ENCODE results near the gene CHN2.

CHN2 gene

DNA sequence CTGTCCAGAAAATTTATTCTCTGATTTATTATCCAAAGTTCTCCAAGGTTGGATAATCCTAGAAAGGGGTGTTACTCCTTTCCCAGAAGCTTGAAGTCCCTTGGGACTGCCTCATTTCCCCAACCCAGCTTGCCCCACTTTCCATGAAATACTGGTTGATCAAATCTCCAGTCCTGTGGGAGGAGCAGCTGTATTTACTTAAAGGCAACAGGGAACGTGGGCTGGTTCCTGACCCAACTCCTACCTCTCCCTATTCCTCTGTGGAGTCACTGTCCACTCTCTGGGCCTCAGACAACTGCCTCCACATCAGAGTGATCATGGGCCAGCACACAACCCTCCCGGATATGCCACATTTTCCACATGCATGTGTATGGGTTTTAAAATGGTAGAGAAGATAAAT lies 202.8 kb downstream of the CHN2 start:
- no peaks in the 10 kb centered on the region for H3K36me3 ChIP-seq (ENCODE audit: control insufficient read depth, insufficient read depth, low read length)
- no peaks in the 10 kb centered on the region for H3K27me3 ChIP-seq (ENCODE audit: control insufficient read depth, insufficient read depth, low read length)
- no peaks in the 10 kb centered on the region for H3K9me3 ChIP-seq (ENCODE audit: control insufficient read depth, insufficient read depth, low read length)
- H3K4me3 ChIP-seq (ENCODE audit: low read depth, low read length): no peak overlapping the region
- no peaks in the 10 kb centered on the region for H3K4me1 ChIP-seq (ENCODE audit: control insufficient read depth, insufficient read depth, low read length)
- no peak overlapping the region for H3K9ac ChIP-seq (ENCODE audit: low read depth, low read length)

DNA sequence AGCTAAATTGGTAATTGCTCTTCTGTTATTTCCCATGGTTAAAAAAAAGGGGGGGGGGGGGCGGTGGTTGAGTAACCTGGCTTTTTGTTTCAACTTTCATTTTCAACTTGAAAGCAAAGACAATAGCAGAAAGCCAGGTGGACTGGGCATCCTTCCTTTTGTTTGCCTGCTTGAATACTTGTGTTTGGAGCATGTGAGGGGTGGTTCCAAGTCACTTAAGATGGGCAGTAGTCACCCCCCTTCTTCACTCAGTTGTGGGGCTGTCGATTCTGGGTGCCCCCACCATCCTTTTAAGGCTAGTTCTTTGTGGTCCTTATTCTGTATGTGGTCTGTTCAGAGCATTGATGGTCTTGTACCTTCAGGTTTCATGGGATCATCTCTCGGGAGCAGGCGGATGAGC lies 203.4 kb downstream of the CHN2 start:
- Histone ChIP-seq H3K36me3 (ENCODE audit: control insufficient read depth, insufficient read depth, low read length) (no peaks in the 10 kb centered on the region), H3K4me1 (ENCODE audit: control insufficient read depth, insufficient read depth, low read length) (no peaks in the 10 kb centered on the region), H3K9me3 (ENCODE audit: control insufficient read depth, insufficient read depth, low read length) (no peaks in the 10 kb centered on the region), H3K27me3 (ENCODE audit: control insufficient read depth, insufficient read depth, low read length) (no peaks in the 10 kb centered on the region), H3K9ac (ENCODE audit: low read depth, low read length) (no peak overlapping the region), H3K4me3 (ENCODE audit: low read depth, low read length) (no peak overlapping the region)

DNA sequence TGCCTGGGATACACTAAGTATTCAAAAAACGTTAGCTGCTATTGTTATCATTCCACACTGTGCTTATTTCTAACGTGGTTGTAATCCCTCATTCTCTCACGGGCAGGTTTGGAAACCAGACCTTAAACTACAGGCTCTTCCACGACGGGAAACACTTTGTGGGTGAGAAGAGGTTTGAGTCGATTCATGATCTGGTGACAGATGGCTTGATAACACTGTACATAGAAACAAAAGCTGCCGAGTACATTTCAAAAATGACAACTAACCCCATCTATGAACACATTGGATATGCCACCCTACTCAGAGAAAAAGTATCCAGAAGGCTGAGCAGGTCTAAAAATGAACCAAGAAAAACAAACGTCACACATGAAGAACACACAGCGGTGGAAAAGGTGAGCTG lies 205.9 kb downstream of the CHN2 start:
- H3K4me3 ChIP-seq (ENCODE audit: low read depth, low read length): no peak overlapping the region
- no peak overlapping the region for H3K9ac ChIP-seq (ENCODE audit: low read depth, low read length)
- no peaks in the 10 kb centered on the region for H3K36me3 ChIP-seq (ENCODE audit: control insufficient read depth, insufficient read depth, low read length)

DNA sequence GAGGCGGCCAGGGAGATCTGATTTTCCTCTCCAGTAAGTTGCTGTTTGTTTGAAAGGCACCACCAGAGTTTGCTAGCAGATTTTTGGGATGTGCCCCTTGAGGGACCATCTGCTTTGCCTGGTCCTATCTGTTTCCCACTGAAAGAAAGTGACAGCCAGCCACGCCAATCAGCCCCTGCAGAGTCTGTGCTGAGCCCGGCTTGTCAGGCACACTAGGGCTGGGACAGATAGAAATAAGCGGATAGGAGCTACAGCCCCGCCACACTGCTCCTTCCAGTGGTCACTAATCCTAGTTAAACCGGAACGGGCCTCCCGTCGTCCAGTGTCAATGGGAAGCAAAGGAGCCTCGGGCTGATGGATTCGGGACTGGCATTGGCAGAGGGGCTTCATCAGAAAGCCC lies 207.2 kb downstream of the CHN2 start:
- H3K27me3 ChIP-seq (ENCODE audit: control insufficient read depth, insufficient read depth, low read length): no peaks in the 10 kb centered on the region
- H3K9me3 ChIP-seq (ENCODE audit: control insufficient read depth, insufficient read depth, low read length): no peaks in the 10 kb centered on the region
- H3K4me3 ChIP-seq (ENCODE audit: low read depth, low read length): no peak overlapping the region
- H3K9ac ChIP-seq (ENCODE audit: low read depth, low read length): no peak overlapping the region
- no peaks in the 10 kb centered on the region for H3K36me3 ChIP-seq (ENCODE audit: control insufficient read depth, insufficient read depth, low read length)
- no peaks in the 10 kb centered on the region for H3K4me1 ChIP-seq (ENCODE audit: control insufficient read depth, insufficient read depth, low read length)

More for the DNA sequence above, 205.9 kb downstream of the CHN2 start:
- no peaks in the 10 kb centered on the region for H3K9me3 ChIP-seq (ENCODE audit: control insufficient read depth, insufficient read depth, low read length)
- H3K27me3 ChIP-seq (ENCODE audit: control insufficient read depth, insufficient read depth, low read length): no peaks in the 10 kb centered on the region
- no peaks in the 10 kb centered on the region for H3K4me1 ChIP-seq (ENCODE audit: control insufficient read depth, insufficient read depth, low read length)

DNA sequence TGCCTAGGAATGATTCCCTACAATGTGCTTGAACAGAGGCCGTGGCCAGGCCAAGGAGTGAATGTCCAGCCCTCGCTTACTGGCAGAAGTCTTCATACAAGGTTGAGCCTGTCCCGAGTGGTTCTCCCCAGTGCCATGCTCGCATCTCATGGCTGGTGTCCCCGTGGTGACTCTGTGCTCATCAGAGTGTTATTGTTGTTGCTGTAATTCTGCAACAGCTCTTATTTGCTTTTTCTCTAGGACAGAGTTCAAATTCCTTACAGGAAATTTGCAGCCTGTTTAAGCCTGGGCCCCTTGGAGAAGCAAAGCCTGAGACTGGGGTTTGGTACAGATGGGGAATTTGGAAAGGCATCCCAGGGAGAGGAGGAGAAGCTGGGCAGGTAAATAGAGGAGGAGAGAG lies 211.3 kb downstream of the CHN2 start:
- no peak overlapping the region for H3K4me3 ChIP-seq (ENCODE audit: low read depth, low read length)
- H3K9me3 ChIP-seq (ENCODE audit: control insufficient read depth, insufficient read depth, low read length): no peaks in the 10 kb centered on the region
- no peak overlapping the region for H3K9ac ChIP-seq (ENCODE audit: low read depth, low read length)
- peaks cover 5% of the 10 kb centered on the region for H3K4me1 ChIP-seq (ENCODE audit: control insufficient read depth, insufficient read depth, low read length)
- no peaks in the 10 kb centered on the region for H3K27me3 ChIP-seq (ENCODE audit: control insufficient read depth, insufficient read depth, low read length)
- H3K36me3 ChIP-seq (ENCODE audit: control insufficient read depth, insufficient read depth, low read length): no peaks in the 10 kb centered on the region

DNA sequence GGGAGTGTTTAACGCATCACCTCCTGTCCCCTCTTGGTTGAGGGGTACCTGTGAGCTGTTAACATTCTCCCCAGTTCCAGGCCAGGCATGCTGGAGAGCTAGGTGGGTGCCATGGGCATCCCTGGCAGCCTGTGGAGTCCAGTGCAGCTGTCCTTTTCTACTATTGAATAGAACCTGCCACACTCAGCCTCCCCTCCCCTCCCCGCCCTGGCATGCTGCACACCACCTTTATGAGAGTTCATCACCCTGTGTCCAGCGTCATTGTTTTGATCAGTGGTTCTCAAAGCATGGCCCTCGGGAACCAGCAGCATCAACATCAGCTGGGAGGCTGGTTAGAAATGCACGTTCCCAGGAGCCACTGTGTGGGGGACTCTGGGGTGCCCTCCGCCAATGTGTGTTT lies 211.8 kb downstream of the CHN2 start:
- Histone ChIP-seq H3K4me1 (ENCODE audit: control insufficient read depth, insufficient read depth, low read length) (peaks cover 5% of the 10 kb centered on the region), H3K4me3 (ENCODE audit: low read depth, low read length) (no peak overlapping the region), H3K9me3 (ENCODE audit: control insufficient read depth, insufficient read depth, low read length) (no peaks in the 10 kb centered on the region)

DNA sequence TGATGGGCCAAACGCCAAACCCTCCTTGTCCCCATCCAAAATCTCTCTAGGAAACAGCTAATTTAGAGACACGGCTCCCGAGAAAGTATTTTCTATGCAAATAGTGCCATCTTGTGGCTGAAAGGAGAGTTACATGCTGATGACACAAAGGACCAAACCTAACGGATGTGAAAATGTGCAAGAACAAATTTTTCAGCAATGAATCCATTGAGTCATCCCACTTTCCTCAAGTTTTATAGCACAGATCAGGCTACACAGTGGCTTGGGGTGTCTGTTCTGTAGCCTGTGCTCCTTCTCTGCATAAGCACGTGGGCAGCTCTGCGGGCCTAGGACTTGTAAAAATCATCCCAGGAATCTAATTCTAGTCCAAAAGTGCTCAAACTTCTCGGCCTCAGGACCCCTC lies 214.3 kb downstream of the CHN2 start:
- Histone ChIP-seq H3K9me3 (ENCODE audit: control insufficient read depth, insufficient read depth, low read length) (no peaks in the 10 kb centered on the region), H3K27me3 (ENCODE audit: control insufficient read depth, insufficient read depth, low read length) (no peaks in the 10 kb centered on the region), H3K4me3 (ENCODE audit: low read depth, low read length) (no peak overlapping the region), H3K9ac (ENCODE audit: low read depth, low read length) (no peak overlapping the region), H3K4me1 (ENCODE audit: control insufficient read depth, insufficient read depth, low read length) (peaks cover 5% of the 10 kb centered on the region), H3K36me3 (ENCODE audit: control insufficient read depth, insufficient read depth, low read length) (no peaks in the 10 kb centered on the region)

More for the DNA sequence above, 211.8 kb downstream of the CHN2 start:
- no peaks in the 10 kb centered on the region for H3K27me3 ChIP-seq (ENCODE audit: control insufficient read depth, insufficient read depth, low read length)
- H3K9ac ChIP-seq (ENCODE audit: low read depth, low read length): no peak overlapping the region
- H3K36me3 ChIP-seq (ENCODE audit: control insufficient read depth, insufficient read depth, low read length): no peaks in the 10 kb centered on the region

DNA sequence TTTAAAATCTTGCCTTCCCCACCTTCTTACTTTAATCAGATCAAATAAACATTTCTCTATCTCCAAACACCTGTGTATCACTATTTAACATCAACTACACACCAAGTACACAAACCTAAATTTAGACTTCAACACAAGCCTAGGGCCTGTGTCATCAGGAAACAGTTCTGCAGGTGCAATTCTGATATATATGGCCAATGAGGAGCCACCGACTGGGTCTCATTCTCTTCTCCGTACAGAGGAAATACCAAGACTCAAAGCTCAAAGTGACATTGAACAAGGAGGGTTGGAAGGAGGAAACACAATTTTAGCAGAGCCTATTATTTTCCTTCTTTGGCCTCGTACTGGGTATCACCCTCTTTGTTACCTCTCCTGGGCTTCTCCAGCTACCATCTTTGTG lies 216.4 kb downstream of the CHN2 start:
- Histone ChIP-seq H3K9me3 (ENCODE audit: control insufficient read depth, insufficient read depth, low read length) (no peaks in the 10 kb centered on the region), H3K9ac (ENCODE audit: low read depth, low read length) (no peak overlapping the region), H3K4me3 (ENCODE audit: low read depth, low read length) (no peak overlapping the region), H3K27me3 (ENCODE audit: control insufficient read depth, insufficient read depth, low read length) (no peaks in the 10 kb centered on the region), H3K4me1 (ENCODE audit: control insufficient read depth, insufficient read depth, low read length) (peaks cover 5% of the 10 kb centered on the region), H3K36me3 (ENCODE audit: control insufficient read depth, insufficient read depth, low read length) (no peaks in the 10 kb centered on the region)

DNA sequence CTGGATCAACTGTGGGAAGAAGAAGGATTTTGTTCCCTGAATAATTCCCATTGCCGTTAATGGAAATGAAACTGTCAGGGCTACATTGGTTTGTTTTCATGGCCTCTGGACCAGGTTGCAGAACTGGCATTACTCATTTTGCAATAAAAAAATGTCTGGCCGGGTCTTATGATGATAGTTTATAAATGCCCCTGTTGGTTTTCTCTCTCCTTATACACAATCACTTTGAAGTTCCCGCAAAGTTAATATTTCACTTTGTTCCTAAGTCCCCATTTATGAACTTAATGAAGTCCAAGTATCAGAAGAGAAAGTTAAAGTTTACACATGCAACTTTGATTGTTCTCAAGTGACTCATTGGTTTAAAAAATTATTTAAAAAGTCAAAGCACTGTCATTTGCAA lies 218.3 kb downstream of the CHN2 start:
- H3K4me1 ChIP-seq (ENCODE audit: control insufficient read depth, insufficient read depth, low read length): no peaks in the 10 kb centered on the region
- H3K4me3 ChIP-seq (ENCODE audit: low read depth, low read length): no peak overlapping the region
- H3K9me3 ChIP-seq (ENCODE audit: control insufficient read depth, insufficient read depth, low read length): no peaks in the 10 kb centered on the region
- no peaks in the 10 kb centered on the region for H3K27me3 ChIP-seq (ENCODE audit: control insufficient read depth, insufficient read depth, low read length)
- H3K9ac ChIP-seq (ENCODE audit: low read depth, low read length): no peak overlapping the region
- no peaks in the 10 kb centered on the region for H3K36me3 ChIP-seq (ENCODE audit: control insufficient read depth, insufficient read depth, low read length)

DNA sequence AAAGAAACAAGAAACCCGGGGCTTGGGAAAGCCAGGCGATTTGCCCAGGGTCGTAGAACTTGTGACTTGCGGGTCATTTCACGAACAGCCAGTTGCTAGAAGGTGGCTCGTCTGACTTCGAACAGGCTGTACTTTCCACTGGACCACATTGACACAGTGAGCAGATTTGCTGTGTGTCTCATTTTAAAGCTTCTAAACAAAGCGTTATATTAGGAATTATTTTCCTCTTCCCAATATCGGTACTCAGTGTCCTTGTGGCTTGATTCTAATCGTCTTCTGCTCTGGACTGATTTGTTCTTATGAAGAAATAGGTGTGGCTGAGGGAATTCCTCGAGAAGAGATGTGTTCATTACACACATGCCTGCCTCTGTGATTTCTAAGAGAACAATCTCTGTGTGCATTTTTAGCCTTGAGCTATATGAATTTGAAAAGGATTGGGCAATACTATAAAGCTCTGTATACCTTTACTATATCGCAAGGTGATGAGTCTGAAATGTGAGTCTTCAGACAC lies 219.1 kb downstream of the CHN2 start:
- H3K36me3 ChIP-seq (ENCODE audit: control insufficient read depth, insufficient read depth, low read length): no peaks in the 10 kb centered on the region

DNA sequence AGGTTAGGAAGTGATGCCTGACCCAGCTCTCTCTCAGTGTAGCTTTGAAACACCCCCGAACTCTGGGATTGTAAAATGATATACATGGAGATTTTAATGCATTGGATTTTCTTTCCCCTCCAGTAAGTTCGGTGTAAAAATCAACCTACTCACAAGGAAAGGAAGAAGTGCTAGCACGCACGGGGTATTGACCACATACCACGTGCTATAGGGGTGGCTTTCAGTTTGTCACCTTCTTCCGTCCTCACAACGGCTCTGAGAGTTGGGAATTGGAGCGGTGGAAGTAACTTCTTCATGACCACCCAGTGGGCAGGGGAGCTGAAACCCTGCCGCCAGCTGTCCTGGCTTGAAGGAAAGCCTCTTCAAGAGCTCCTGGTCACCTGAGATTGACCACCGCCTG lies 219.6 kb downstream of the CHN2 start:
- Histone ChIP-seq H3K9ac (ENCODE audit: low read depth, low read length) (no peak overlapping the region), H3K36me3 (ENCODE audit: control insufficient read depth, insufficient read depth, low read length) (no peaks in the 10 kb centered on the region), H3K9me3 (ENCODE audit: control insufficient read depth, insufficient read depth, low read length) (no peaks in the 10 kb centered on the region), H3K4me1 (ENCODE audit: control insufficient read depth, insufficient read depth, low read length) (no peaks in the 10 kb centered on the region), H3K4me3 (ENCODE audit: low read depth, low read length) (no peak overlapping the region), H3K27me3 (ENCODE audit: control insufficient read depth, insufficient read depth, low read length) (no peaks in the 10 kb centered on the region)

More for the DNA sequence above, 219.1 kb downstream of the CHN2 start:
- no peak overlapping the region for H3K4me3 ChIP-seq (ENCODE audit: low read depth, low read length)
- H3K4me1 ChIP-seq (ENCODE audit: control insufficient read depth, insufficient read depth, low read length): no peaks in the 10 kb centered on the region
- no peaks in the 10 kb centered on the region for H3K27me3 ChIP-seq (ENCODE audit: control insufficient read depth, insufficient read depth, low read length)
- no peak overlapping the region for H3K9ac ChIP-seq (ENCODE audit: low read depth, low read length)
- no peaks in the 10 kb centered on the region for H3K9me3 ChIP-seq (ENCODE audit: control insufficient read depth, insufficient read depth, low read length)

DNA sequence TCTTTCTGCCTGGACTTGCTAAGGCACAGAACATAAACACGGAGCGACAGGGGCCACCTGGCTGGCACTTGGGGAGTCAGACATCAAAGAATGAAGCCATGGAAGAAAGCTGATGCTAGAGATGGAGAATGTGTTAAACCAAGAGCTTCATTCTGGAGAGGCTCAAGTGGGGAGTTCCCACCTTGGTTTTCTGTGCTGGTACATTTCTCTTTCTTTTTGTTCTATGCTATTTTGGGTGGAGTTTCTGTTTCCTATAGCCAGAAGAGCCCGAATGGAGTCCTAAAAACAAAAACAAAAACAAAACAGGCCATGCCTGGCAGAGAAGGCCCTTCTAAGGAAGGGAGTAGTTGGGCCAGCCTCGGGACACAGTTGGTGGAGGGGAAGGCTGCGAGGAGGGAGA lies 220.6 kb downstream of the CHN2 start:
- Histone ChIP-seq H3K4me3 (ENCODE audit: low read depth, low read length) (no peak overlapping the region), H3K27me3 (ENCODE audit: control insufficient read depth, insufficient read depth, low read length) (no peaks in the 10 kb centered on the region), H3K4me1 (ENCODE audit: control insufficient read depth, insufficient read depth, low read length) (no peaks in the 10 kb centered on the region), H3K36me3 (ENCODE audit: control insufficient read depth, insufficient read depth, low read length) (no peaks in the 10 kb centered on the region), H3K9ac (ENCODE audit: low read depth, low read length) (no peak overlapping the region), H3K9me3 (ENCODE audit: control insufficient read depth, insufficient read depth, low read length) (no peaks in the 10 kb centered on the region)
